C4-2B (cell line): ENCODE measurements around the gene LDLRAD3.

Source experiments
- H3K27ac ChIP-seq: fragments of 450-650 bp; 2 replicates; pipeline ENCODE4 v1.5.1; 2017
- ZFX ChIP-seq: fragments of 450-650 bp; IDR thresholded peaks from 2 replicates; pipeline ENCODE4 v1.6.1; 2017
- TF ChIP-seq, protein P1 (sequence below): fragments of 450-650 bp; conservative IDR thresholded peaks from 2 replicates; pipeline ENCODE4 v1.5.1; 2017; ENCODE audit warnings: mild to moderate bottlenecking

Gene LDLRAD3

DNA sequence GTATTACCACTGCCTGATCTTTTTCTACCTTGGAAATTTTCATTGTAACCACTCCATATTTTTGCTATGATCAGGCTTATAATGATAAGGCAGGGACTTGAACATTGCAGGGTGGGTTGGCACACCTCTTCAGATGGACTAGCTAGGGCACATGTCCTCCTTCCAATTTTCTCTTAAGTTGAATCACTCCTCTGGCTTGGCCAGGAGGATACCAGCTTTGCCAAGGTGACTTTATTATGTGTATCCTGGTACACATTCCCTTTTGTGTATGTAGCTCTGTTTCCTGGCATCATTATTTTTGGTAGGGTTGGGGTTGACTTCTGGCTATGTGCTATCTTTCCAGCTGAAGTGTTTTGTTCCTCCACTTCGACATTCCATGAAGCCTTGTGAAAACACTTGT lies 8.5 kb upstream of the LDLRAD3 start:
- TF ChIP-seq, protein P1, sequence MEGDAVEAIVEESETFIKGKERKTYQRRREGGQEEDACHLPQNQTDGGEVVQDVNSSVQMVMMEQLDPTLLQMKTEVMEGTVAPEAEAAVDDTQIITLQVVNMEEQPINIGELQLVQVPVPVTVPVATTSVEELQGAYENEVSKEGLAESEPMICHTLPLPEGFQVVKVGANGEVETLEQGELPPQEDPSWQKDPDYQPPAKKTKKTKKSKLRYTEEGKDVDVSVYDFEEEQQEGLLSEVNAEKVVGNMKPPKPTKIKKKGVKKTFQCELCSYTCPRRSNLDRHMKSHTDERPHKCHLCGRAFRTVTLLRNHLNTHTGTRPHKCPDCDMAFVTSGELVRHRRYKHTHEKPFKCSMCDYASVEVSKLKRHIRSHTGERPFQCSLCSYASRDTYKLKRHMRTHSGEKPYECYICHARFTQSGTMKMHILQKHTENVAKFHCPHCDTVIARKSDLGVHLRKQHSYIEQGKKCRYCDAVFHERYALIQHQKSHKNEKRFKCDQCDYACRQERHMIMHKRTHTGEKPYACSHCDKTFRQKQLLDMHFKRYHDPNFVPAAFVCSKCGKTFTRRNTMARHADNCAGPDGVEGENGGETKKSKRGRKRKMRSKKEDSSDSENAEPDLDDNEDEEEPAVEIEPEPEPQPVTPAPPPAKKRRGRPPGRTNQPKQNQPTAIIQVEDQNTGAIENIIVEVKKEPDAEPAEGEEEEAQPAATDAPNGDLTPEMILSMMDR = no peak
- TF ChIP-seq ZFX = no peak
- H3K27ac ChIP-seq = no peak overlapping the region

DNA sequence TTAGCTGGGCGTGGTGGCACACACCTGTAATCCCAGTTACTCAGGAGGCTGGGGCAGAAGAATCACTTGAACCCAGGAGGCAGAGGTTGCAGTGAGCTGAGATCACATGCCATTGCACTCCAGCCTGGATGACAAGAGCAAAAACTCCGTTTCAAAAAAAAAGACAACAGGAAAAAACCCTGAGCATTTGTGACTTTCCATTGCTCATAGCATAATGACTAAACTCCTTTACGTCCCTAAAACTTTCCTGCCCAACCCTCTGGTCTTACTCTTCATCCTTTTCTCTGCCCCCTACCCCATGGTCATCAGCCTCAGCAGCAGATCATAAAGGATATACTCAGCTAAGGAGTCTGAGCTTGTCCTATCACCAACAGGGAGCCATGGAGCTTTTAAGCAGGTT lies 6.8 kb upstream of the LDLRAD3 start:
- TF ChIP-seq, protein P1 = no peak
- no peak for TF ChIP-seq ZFX
- H3K27ac ChIP-seq = no peak overlapping the region

DNA sequence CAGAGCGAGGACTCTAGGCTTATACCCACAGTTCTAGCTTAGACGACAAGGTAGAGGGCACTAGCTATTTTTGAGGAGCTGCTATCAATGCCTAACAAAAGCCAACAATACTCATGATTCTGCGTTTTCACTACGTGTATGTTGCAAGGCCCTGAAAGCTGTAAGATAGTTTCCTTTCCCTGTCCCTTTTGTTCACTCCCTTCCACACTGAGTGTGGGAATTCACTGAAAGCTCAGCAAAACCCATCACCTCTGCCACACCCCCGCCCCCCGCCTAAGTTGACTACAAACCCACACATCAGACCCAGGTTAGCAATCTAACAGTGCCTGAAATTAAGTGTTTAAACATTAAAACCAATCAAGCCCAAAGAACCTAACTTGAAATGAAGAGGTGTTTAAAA lies 6.2 kb upstream of the LDLRAD3 start:
- no peak overlapping the region for H3K27ac ChIP-seq
- TF ChIP-seq, protein P1 = no peak
- no peak for TF ChIP-seq ZFX

DNA sequence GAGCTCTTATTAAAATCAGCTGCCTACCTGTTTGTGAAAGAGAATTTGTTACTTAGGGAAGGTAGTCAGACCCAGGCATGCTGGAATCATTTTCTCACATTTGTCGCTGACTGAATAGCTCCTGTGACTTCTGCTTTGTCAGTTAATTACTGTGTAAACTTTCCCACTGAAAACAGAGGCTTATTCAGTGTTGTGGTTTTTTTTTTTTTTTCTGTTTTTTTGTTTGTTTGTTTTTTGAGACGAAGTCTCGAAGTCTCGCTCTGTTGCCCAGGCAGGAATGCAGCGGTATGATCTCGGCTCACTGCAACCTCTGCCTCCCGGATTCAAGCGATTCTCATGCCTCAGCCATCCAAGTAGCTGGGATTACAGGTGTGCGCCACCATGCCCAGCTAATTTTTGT lies 5.6 kb upstream of the LDLRAD3 start:
- TF ChIP-seq, protein P1 = no peak
- TF ChIP-seq ZFX = no peak
- no peak overlapping the region for H3K27ac ChIP-seq

DNA sequence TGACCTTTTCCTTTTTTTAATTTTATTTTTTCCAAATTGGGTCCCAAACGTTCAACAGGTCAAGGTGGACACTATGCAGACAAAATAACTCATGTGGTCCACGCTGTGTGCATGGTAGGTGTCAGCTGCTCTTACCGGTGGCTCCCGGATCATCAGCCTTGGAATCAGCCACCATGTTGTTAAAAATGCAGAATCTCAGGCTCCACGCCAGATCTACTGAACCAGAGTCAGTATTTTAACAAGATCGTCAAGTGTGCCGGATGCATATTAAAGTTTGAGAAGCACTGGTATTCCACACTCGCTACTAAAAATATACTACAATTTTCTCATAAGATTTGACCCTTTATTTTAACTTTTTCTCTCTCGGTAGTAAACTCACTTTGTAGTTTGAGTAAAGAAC lies 553 bp upstream of the LDLRAD3 start:
- TF ChIP-seq ZFX = no peak
- TF ChIP-seq, protein P1 = no peak
- peak overlapping the region; percentile 76 for H3K27ac ChIP-seq

DNA sequence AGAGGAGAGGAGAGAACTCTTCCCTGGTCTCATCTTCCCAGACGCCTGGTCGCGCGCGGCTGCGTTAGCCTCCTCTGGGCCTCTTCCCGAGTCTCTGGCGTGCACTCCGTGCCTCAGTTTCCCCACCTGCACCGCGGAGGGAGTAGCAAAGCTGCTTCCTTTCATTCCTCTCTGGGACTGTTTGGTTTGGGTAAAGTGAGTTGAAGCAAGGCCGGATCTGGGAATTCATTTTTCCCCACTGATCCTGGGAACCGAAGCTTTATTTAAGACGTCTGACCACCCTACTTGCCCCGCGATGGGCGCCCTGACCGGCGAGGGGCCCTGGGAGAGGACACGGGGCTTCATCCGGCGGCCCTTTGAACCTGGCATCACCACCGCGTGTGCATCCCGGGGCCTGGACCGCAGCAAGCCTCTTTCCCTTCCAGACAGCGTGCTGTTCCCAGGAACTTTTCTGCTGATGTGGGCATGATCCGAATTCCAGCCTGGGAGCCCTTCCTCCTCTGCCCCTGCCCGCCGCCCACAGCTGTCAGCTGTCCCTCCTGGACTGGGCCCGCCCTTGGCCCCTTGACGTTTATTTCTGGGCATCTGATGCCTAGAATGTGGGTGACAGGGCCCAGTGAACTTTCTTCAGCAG lies 758 bp downstream of the LDLRAD3 start:
- peak; percentile 0; the same call in 1 of the 2 replicates for TF ChIP-seq ZFX
- TF ChIP-seq, protein P1 = no peak
- H3K27ac ChIP-seq = peak overlapping the region; percentile 76

DNA sequence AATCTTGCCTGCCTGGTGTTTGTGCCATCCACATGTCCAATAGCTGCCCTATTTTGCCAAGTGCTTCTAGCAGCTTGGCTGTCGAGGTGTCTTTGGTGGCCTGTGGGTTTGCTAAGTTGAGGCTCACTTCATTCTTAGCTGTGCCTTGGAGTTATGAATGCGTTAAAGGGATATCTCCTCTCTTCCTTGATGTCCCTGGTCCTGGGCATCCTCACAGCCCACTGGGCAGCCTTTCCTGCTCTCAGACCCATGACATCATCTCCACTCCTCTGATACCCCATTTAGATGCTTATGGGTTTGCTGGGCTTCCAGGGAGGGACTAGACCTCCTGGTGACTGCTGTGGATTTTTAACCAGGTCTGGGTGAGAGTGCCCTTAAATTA lies 1.3 kb downstream of the LDLRAD3 start:
- H3K27ac ChIP-seq = peak overlapping the region; percentile 76

More for the DNA sequence above, 1.3 kb downstream of the LDLRAD3 start:
- TF ChIP-seq, protein P1 = no peak
- no peak for TF ChIP-seq ZFX
